Sciatic nerve (tissue), 2 donors: ENCODE measurements around the gene DSP. TPM values are rescaled to one million over a fixed set of nuclear protein-coding genes. Genes with fewer than 3 reads are reported as not detected.

ENCODE experiments used
- ATAC-seq: fragments of 200-7000 bp; cut with Tn5 transposase; one replicate; pipeline ENCODE4 v1.9.1; 2020; ENCODE audit warnings: mild to moderate bottlenecking, moderate library complexity
- DNase-seq: peaks from one replicate; pipeline ENCODE4 v3.0.0-alpha.2; 2020; ENCODE audit warnings: low spot score
- intact Hi-C: fragments of 100-400 bp; cut with DNase I; formaldehyde crosslinking; loops from one replicate; pipeline ENCODE4 v1.14.2; 2022
- total RNA-seq: library from RNA; stranded (reverse); fragmentation: NEBNext Ultra II Directional; extraction: Animal tissue kit (Norgen Biotek cat#: 25700); gene quantifications from one replicate; pipeline ENCODE4 v1.2.1, GENCODE V29; 2021
- donor health status: DM: no; HTN: no; CAD: no.
- donor health status: DM: no; HTN: no; CAD: no.

The DSP gene
- total RNA-seq, 1 donor from 2014 or later = 7.2 TPM

- intact Hi-C loops = no loop called here
- no peak for ATAC-seq
Measured at GRCh38 chr6:7532232-7532631, 9.2 kb upstream of the DSP start.

GRCh38 chr6:7532821-7533220 lies 8.7 kb upstream of the DSP start:
- no peak for DNase-seq
- intact Hi-C loops = no loop called here
- ATAC-seq = no peak

More at GRCh38 chr6:7532232-7532631, 9.2 kb upstream of the DSP start:
- DNase-seq = no peak

GRCh38 chr6:7534192-7534591 lies 7.3 kb upstream of the DSP start:
- DNase-seq (no peak), ATAC-seq (no peak)
- intact Hi-C loops = no loop called here

GRCh38 chr6:7535498-7535897 lies 6.0 kb upstream of the DSP start:
- no peak for ATAC-seq
- DNase-seq = no peak
- intact Hi-C loops = no loop called here

- ATAC-seq (no peak), DNase-seq (no peak)
- intact Hi-C loops = no loop called here
Measured at GRCh38 chr6:7537565-7538174, 3.8 kb upstream of the DSP start.

- DNase-seq (no peak), ATAC-seq (no peak)
- intact Hi-C loops = no loop called here
Measured at GRCh38 chr6:7538484-7538883, 3.0 kb upstream of the DSP start.

GRCh38 chr6:7540595-7540994 lies 876 bp upstream of the DSP start:
- DNase-seq = no peak
- intact Hi-C loops = no loop called here
- ATAC-seq = no peak

- intact Hi-C loops = no loop called here
- ATAC-seq (peak; percentile 41), DNase-seq (no peak)
Measured at GRCh38 chr6:7542065-7542873, 798 bp downstream of the DSP start.

- ATAC-seq (peak; percentile 78), DNase-seq (no peak)
- intact Hi-C loops = no loop called here
Measured at GRCh38 chr6:7542874-7543624, 1.6 kb downstream of the DSP start.

- ATAC-seq = peak; percentile 9
- intact Hi-C loops = no loop called here
- DNase-seq = no peak
Measured at GRCh38 chr6:7543789-7544424, 2.4 kb downstream of the DSP start.

- intact Hi-C loops = no loop called here
- no peak for DNase-seq
- no peak for ATAC-seq
Measured at GRCh38 chr6:7544597-7544996, 3.1 kb downstream of the DSP start.

GRCh38 chr6:7545316-7546019 lies 4.0 kb downstream of the DSP start:
- ATAC-seq = no peak
- no peak for DNase-seq
- intact Hi-C loops = no loop called here

- DNase-seq = no peak
- ATAC-seq = no peak
- intact Hi-C loops = no loop called here
Measured at GRCh38 chr6:7546020-7546369, 4.5 kb downstream of the DSP start.

GRCh38 chr6:7546383-7546782 lies 4.9 kb downstream of the DSP start:
- DNase-seq (no peak), ATAC-seq (no peak)
- intact Hi-C loops = no loop called here

GRCh38 chr6:7546896-7547295 lies 5.4 kb downstream of the DSP start:
- intact Hi-C loops = no loop called here
- DNase-seq (no peak), ATAC-seq (no peak)

GRCh38 chr6:7547315-7547714 lies 5.8 kb downstream of the DSP start:
- ATAC-seq (no peak), DNase-seq (no peak)
- intact Hi-C loops = no loop called here

GRCh38 chr6:7550433-7550801 lies 8.9 kb downstream of the DSP start:
- DNase-seq (no peak), ATAC-seq (no peak)
- intact Hi-C loops = no loop called here

GRCh38 chr6:7554533-7555275 lies 13.2 kb downstream of the DSP start:
- ATAC-seq (no peak), DNase-seq (no peak)
- intact Hi-C loops = no loop called here

- DNase-seq = no peak
- ATAC-seq = no peak
- intact Hi-C loops = no loop called here
Measured at GRCh38 chr6:7555671-7556070, 14.2 kb downstream of the DSP start.
